Caco-2 (cell line): Measurements from ENCODE around the gene BCL2L2. TPM values are rescaled to one million over a fixed set of nuclear protein-coding genes. Genes with fewer than 3 reads are reported as not detected.

Experiments used
- BruUV-seq: library from RNA; stranded (reverse); fragments of 400-500 nt; replicated peaks from 2 replicates; lab custom pipeline; 2021; lab: Mats Ljungman, UMichigan
- CTCF ChIA-PET: fragments of 300-600 bp; sonication (Branson Sonifier 250); formaldehyde crosslinking; loops from one replicate; lab custom pipeline; 2022; ENCODE audit warnings: antibody characterized with exemption; lab: Charles Lee
- POLR2A ChIA-PET: fragments of 300-600 bp; sonication (Branson Sonifier 250); formaldehyde crosslinking; loops from one replicate; lab custom pipeline; 2022; ENCODE audit warnings: antibody characterized with exemption; lab: Charles Lee
- DNase-seq, 2 experiments: peaks; one replicate each; pipeline versions ENCODE4 v3.0.0 to v3.0.0-alpha.2; 2020 to 2022
- H3K27me3 ChIP-seq: replicated peaks from 2 replicates; pipeline ENCODE4 v1.6.0; 2011; ENCODE audit warnings: low read length; ENCODE audit not compliant: control insufficient read depth, insufficient read depth
- H3K36me3 ChIP-seq: 2 replicates; pipeline ENCODE4 v1.5.1; 2011; ENCODE audit warnings: low read length; ENCODE audit not compliant: control insufficient read depth, insufficient read depth
- H3K4me1 ChIP-seq: fragments of 250-450 bp; sonication (Bioruptor Pico); 2 replicates; pipeline ENCODE4 v1.5.1; 2020; ENCODE audit warnings: mild to moderate bottlenecking
- H3K4me3 ChIP-seq: 2 replicates; pipeline ENCODE4 v1.5.1; 2011; ENCODE audit warnings: low read depth, mild to moderate bottlenecking, control low read depth, low read length
- H3K9me3 ChIP-seq: fragments of 250-450 bp; sonication (Bioruptor Pico); 2 replicates; pipeline ENCODE4 v1.5.1; 2020; ENCODE audit warnings: mild to moderate bottlenecking, moderate library complexity
- H3K27ac Mint-ChIP-seq: one replicate; pipeline ENCODE4 v1.8.0; 2022; ENCODE audit warnings: mixed read lengths; ENCODE audit not compliant: unreplicated experiment
- H3K27me3 Mint-ChIP-seq: one replicate; pipeline ENCODE4 v1.8.0; 2022; ENCODE audit warnings: mixed read lengths; ENCODE audit not compliant: insufficient read depth, unreplicated experiment
- H3K36me3 Mint-ChIP-seq: one replicate; pipeline ENCODE4 v1.8.0; 2022; ENCODE audit warnings: mild to moderate bottlenecking, mixed read lengths; ENCODE audit not compliant: insufficient read depth, unreplicated experiment
- H3K4me1 Mint-ChIP-seq: one replicate; pipeline ENCODE4 v1.8.0; 2022; ENCODE audit warnings: low read depth, mixed read lengths; ENCODE audit not compliant: unreplicated experiment
- H3K4me3 Mint-ChIP-seq: one replicate; pipeline ENCODE4 v1.8.0; 2022; ENCODE audit warnings: mild to moderate bottlenecking, moderate library complexity, mixed read lengths; ENCODE audit not compliant: unreplicated experiment
- H3K9me3 Mint-ChIP-seq: one replicate; pipeline ENCODE4 v1.8.0; 2022; ENCODE audit warnings: mixed read lengths; ENCODE audit not compliant: unreplicated experiment
- CTCF ChIP-seq, 2 experiments: fragments of 200-600 bp in 1 of 2; IDR thresholded peaks; 1 replicate in 1 of 2; 2 replicates in 1 of 2; pipeline versions ENCODE4 v1.5.1 to v1.8.0; 2011 to 2022; ENCODE audit warnings: antibody characterized with exemption in 1 of 2, control low read depth in 1 of 2, inconsistent platforms in 1 of 2, low read depth in 1 of 2, low read length in 1 of 2, mild to moderate bottlenecking in 1 of 2, moderate library complexity in 1 of 2; ENCODE audit not compliant: insufficient read depth in 1 of 2, severe bottlenecking in 1 of 2, unreplicated experiment in 1 of 2
- intact Hi-C: fragments of 100-400 bp; cut with micrococcal nuclease; formaldehyde crosslinking; loops from one replicate; pipeline ENCODE4 v1.10.0; 2022; ENCODE audit not compliant: unreplicated experiment
- total RNA-seq: library from RNA; stranded (reverse); gene quantifications from 2 replicates; pipeline ENCODE4 v1.2.3, GENCODE V29; 2022

BCL2L2 gene
- total RNA-seq, 1 experiment from 2014 or later: 20.8 TPM

DNA sequence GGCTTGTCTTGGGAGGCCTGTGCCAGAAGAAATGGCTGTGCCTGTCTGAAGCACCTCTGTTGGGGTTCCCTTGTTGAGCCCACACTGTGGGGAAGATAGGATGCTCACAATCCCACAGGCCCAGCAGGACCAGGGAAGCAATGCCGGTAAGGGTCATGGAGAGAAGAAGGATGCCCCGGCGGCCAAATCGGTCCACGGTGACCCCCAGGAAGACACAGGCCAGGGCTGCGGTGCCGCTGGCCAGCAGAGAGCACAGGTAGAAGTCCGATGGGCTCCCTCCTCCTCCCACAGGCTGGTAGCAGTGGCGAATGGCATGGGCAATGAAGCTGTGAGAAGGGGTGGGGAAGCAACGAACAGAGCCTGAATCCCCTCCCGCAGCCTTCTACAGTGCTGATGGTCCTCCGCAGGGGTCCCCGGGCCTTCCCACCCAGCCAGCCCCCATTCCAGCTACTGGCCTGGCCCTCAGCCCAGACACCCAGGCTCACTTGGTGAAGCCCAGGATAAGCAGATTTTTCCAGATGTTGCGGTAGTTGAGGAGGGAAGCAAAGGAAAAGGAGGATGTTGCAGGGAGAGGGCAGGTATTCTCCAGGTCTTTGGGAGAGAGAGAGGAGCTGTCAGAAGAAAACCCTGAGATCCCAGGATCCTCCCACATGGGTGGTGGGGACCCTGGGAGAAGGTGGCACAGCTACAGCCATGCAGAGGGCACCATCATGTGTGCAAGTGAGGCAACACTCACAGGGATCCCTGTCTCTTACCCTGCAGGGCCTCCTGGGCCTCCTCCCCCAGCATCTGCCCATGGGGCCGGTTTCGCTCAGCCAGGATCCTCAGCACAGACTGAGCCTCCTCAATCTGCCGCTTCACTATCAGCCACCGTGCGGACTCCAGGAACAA, 41.0 kb downstream of the BCL2L2 start:
- DNase-seq: no peak
- TF ChIP-seq CTCF (IDR thresholded peaks at IDR 0.05; ENCODE audit: insufficient read depth in 1 of 2, low read depth in 1 of 2, low read length in 1 of 2, severe bottlenecking in 1 of 2, unreplicated experiment in 1 of 2): no peak
- Histone ChIP-seq H3K4me3 (no peak overlapping the region), H3K9me3 (no peaks in the 10 kb centered on the region), H3K4me1 (peaks cover 3% of the 10 kb centered on the region; the same call in 1 of the 2 replicates), H3K36me3 (no peaks in the 10 kb centered on the region), H3K27me3 (no peaks in the 10 kb centered on the region)
- intact Hi-C loops: no loop called here
- POLR2A ChIA-PET: no interaction called here
- CTCF ChIA-PET: no interaction called here
- no peak overlapping the region for H3K27ac Mint-ChIP-seq
- H3K27me3 Mint-ChIP-seq: peaks cover 3% of the 10 kb centered on the region
- H3K4me1 Mint-ChIP-seq: peaks cover 8% of the 10 kb centered on the region
- no TSS peak for BruUV-seq
- H3K9me3 Mint-ChIP-seq: no peaks in the 10 kb centered on the region
- H3K4me3 Mint-ChIP-seq: no peak overlapping the region
- no peaks in the 10 kb centered on the region for H3K36me3 Mint-ChIP-seq

- POLR2A ChIA-PET: no interaction called here
- Histone ChIP-seq H3K9me3 (no peaks in the 10 kb centered on the region), H3K27me3 (no peaks in the 10 kb centered on the region), H3K4me1 (peaks cover 3% of the 10 kb centered on the region; the same call in 1 of the 2 replicates), H3K4me3 (no peak overlapping the region), H3K36me3 (no peaks in the 10 kb centered on the region)
- TF ChIP-seq CTCF (IDR thresholded peaks at IDR 0.05; ENCODE audit: insufficient read depth in 1 of 2, low read depth in 1 of 2, low read length in 1 of 2, severe bottlenecking in 1 of 2, unreplicated experiment in 1 of 2): no peak
- Mint-ChIP-seq H3K36me3 (no peaks in the 10 kb centered on the region), H3K27me3 (peaks cover 3% of the 10 kb centered on the region), H3K4me1 (peaks cover 11% of the 10 kb centered on the region), H3K27ac (no peak overlapping the region), H3K9me3 (no peaks in the 10 kb centered on the region), H3K4me3 (no peak overlapping the region)
- CTCF ChIA-PET: no interaction called here
- no TSS peak for BruUV-seq
- intact Hi-C loops: no loop called here
- no peak for DNase-seq
Measured at GRCh38 chr14:23348297-23348655, 41.6 kb downstream of the BCL2L2 start.

GRCh38 chr14:23349156-23349845, 42.7 kb downstream of the BCL2L2 start:
- Mint-ChIP-seq H3K4me1 (peaks cover 13% of the 10 kb centered on the region), H3K4me3 (no peak overlapping the region), H3K27me3 (peaks cover 10% of the 10 kb centered on the region), H3K27ac (no peak overlapping the region), H3K36me3 (no peaks in the 10 kb centered on the region), H3K9me3 (no peaks in the 10 kb centered on the region)
- intact Hi-C loops: no loop called here
- CTCF ChIA-PET: no interaction called here
- no TSS peak for BruUV-seq
- no peaks in the 10 kb centered on the region for H3K27me3 ChIP-seq
- TF ChIP-seq CTCF (IDR thresholded peaks at IDR 0.05; ENCODE audit: insufficient read depth in 1 of 2, low read depth in 1 of 2, low read length in 1 of 2, severe bottlenecking in 1 of 2, unreplicated experiment in 1 of 2): no peak
- DNase-seq: no peak
- no peaks in the 10 kb centered on the region for H3K9me3 ChIP-seq
- POLR2A ChIA-PET: no interaction called here
- H3K36me3 ChIP-seq: no peaks in the 10 kb centered on the region
- H3K4me3 ChIP-seq: no peak overlapping the region
- H3K4me1 ChIP-seq: peaks cover 3% of the 10 kb centered on the region; the same call in 1 of the 2 replicates
